Stimulated activated CD4-positive, alpha-beta T cell treated with anti-CD3 and anti-CD28 coated beads, TNF-alpha, amount 100 ng/mL, for 24 hours (primary cell): ENCODE data around the gene NEK5.

Source experiments
- DNase-seq, 3 experiments: peaks; one replicate each; pipeline ENCODE4 v3.0.0-alpha.2; 2020; ENCODE audit warnings: low read depth in 3 of 3

NEK5 gene

DNA sequence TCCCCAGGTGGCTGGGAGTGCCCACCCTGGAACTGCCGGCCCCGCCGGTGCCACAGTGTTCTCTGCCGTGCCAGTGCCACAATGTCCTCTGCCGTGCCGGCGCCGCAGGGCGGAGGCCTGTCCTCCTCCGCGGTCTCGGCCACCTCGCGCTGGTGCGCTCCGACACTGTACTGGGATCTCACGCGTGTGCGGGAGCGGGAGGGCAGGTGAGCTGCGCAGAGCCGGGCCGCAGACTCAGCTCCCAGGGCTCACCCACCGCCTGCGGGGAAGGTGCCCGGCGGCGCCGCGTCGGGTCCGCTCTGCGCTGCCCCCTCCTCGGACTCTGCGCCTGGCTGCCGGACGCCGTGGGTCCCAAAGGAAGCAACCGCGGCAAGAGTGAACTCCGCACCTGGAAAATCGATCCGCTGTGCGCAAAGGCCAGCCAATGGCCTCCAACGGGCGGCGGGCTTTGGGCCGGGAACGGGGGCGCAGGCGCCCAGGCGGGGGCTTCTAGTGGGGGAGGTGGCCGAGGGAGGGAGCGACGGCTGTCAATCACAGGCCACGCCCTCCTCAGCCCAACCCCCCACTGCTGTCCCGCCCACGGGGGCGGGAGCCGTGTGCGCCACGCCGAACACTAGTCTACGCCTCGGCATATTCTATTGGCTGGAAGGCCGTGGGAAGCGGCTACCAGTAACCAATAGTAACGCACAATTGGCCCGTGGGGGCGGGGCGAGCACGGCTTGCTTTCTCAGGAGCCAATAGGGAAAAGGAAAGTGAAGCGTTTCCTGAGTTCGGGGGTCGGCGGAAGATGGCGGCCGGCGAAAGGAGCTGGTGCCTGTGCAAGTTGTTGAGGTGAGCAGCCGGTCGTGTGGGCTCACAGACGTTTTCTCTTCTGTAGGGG is 117.0 kb downstream of the NEK5 start, which contains the start of gene ALG11:
Gene ALG11, plus strand, starts transcription at position 767 of the 880 bp plus-strand sequence. Its CDS starts 21 bp downstream, at position 788.
- peak; percentile 99 to 100 (median 100) for DNase-seq

DNA sequence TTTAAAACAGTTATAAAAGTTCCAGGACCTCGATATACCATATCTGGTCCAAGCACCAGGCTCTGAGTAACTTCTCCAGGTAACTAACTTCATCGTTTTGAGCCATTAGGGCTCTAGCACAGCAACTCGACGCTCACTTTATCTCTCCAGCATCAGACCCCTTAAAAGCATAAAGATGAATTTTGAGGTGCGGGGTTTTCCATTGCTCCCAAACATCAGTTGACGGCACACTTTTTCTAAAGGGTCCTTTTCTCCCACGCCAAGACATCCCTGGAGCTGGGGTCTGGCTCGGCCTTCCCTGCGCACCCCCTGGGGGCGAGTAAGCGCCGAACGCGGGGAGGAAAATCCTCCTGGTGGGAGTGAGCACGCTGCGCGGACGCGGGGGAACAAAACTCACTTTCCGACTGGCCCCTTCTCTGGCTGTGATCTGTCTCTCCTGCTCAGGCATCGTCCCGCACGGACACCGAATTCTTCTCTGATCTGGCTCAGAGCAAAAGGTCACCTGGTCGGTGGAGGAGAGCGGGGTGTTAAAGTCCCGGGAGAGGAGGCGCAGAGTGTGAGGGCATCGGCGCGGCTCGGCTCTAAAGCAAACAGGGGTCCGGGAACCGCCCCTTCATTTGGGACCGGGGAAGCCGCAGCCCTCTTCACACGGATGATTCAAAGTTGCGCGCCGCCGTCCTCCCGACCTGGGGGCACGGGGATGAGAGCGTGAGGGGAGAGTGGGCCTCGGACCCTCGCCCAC is 117.8 kb downstream of the NEK5 start, which contains the start of gene ATP7B:
Gene ATP7B, minus strand, starts transcription at position 561 of the 742 bp plus-strand sequence. Its CDS starts 113 bp downstream, at position 448.
- peak in 2 of 3 experiments; percentile 7 to 17 for DNase-seq

- DNase-seq = no peak
Measured at GRCh38 chr13:52009946-52010345, 118.9 kb downstream of the NEK5 start.

DNA sequence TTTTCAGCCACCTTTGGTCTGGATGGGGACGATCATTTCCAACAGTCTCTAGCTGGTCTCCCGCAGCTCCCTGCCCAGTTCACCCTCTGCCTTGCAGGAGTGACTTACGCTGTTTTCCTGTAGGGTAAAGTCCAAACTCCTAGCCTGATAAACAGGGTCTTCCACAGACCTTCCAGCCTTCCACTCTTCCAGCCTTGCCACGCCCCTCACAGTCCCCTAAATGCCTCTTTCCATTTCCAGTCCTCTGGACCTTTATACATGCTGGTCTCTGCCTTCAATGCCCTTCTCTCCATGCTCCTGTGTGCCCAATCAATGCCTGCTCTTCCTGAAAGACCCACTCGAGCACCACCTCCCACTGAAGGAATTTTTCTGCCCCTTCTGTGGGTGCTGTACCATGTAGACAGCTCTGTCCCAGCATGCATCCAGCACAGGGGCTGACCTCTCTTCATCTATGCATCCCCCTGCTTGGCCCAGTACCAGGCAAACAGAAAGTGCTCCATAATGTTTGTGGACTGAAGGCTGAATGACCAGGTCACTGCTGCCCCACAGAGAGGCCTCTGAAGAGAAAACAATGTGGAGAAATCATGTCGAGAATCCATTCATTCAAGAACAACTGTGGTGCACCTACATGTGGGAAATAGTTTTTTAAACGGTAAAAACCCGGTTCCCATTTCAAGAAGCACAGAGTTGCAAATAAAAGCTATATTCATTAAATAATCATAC is 122.2 kb downstream of the NEK5 start:
- DNase-seq = no peak

DNA sequence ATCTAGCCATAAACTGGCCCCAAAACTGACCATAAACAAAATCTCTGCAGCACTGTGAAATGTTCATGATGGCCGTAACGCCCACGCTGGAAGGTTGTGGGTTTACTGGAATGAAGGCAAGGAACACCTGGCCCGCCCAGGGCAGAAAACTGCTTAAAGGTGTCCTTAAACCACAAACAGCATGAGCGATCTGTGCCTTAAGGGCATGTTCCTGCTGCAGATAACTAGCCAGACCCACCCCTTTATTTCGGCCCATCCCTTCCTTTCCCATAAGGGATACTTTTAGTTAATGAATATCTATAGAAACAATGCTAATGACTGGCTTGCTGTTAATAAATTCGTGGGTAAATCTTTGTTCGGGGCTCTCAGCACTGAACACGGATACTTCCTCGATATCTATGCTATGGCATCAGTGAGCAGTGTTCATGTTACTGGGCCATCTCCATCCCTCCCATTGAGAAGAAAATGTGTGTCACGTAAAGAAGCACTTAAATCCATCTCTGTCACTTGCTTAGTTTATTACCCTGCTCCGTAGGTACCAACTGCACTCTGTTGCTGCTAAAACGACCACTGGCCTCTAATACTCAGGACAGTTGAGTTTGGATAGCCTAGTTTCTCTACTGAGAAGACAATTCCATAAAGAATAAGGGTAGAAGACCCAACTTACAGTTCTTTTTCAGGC is 122.9 kb downstream of the NEK5 start:
- DNase-seq = no peak

DNA sequence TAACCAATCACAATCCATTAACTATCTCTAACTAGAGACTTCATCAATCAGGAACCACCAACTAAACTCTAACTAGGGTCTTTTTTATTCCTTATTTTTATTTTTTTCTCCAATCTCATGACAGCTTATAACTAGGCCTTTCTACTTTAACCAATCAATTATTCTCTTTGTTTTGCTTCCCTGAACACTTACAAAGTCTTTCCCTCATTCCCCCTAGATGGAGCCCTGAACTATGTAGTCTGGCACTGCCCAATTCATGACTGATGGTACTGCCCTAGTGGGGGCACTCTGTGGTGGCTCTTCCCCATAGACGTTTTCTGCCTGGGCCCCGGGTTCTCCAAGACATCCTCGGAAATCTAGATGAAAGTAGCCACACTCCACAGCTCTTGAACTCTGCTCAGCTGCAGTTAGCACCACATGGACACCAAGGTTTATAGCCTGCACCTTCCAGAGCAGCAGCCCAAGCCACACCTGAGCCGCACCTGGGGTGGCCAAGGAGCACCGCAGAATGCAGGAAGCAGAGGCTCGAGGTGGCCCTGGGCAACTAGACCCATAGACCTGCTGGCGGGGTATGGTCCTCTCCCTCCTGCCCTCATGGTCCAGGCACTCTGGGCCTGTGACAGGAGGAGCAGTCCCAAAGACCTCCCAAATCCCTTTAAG is 124.2 kb downstream of the NEK5 start:
- no peak for DNase-seq

DNA sequence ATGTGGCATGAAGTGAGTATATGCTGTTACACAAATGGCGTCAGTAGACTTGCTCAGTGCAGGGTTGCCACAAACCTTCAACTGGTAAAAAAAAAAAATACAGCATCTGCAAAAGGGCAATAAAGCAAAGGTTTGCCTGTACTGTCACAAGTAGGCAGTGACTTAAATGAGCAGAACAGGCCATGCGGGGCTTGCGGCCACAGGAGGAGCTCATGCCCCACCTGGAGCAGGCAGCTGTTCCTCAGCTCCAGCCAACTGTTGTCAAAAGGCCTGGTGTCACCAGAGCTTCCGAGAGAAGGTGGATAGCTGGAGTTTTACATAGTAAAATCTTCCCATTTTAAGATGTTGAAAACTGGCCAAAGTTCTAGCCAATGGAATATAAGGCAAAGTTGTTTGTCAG is 125.3 kb downstream of the NEK5 start:
- no peak for DNase-seq

GRCh38 chr13:52002361-52002760 is 126.5 kb downstream of the NEK5 start:
- no peak for DNase-seq

GRCh38 chr13:52001120-52001731 is 127.6 kb downstream of the NEK5 start:
- DNase-seq = no peak

DNA sequence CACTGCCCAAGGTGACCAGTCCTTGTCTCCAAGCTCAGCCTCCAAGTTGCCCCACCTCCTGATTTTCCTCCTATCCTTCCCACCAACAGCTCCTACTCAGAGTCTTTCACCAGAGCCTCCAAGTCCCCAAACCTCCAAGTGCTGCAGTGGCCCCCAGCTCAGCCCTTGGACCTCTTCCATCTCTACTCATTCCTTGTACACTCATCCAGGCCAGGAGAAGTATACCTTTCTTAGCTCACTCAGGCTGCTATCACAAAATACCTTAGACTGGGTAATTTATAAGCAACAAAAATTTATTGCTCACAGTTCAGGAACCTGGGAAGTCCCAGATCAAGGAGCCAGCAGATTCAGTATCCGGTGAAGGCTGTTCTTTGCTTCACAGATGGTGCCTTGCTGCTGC is 129.0 kb downstream of the NEK5 start:
- DNase-seq = no peak

DNA sequence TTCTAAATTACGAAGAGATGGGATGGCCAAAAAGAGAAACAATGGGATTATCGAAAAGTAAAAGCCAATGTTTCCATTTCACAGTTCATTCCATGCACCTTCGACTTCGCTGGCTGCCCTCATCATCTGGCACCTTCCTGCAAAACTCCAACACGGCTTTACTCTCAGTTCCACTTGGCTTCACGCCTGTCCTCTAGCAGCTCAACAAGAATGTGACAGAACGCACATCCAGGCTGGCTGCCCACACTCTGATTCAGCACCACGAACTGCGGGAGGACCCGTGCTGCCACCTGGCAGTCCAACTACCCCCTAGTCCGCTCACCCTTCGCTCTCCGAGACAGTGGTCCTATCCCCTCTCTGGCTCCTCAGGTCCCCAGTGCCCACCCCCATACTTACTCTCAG is 129.4 kb downstream of the NEK5 start:
- DNase-seq = no peak

- no peak for DNase-seq
Measured at GRCh38 chr13:51998723-51999509, 130.0 kb downstream of the NEK5 start.

GRCh38 chr13:51997641-51998330 is 131.1 kb downstream of the NEK5 start:
- no peak for DNase-seq

DNA sequence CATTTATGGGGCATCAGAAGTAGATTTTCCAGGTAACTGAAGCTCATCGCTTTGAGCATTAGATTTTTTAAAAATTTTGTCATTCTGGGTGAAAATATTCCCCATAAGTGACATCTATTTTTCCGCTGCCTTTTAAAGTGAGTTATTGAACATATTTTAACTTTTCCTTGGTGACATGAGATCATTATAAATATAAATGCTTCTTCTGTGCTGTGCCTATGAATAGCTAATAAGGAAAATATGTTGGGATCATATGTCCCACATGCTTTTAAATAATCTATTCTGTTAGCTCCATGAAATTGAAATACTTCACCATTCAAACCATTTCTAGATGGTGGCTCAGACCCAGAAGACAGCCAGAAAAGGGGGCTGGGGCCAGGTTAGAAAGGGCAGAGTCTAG is 131.7 kb downstream of the NEK5 start:
- no peak for DNase-seq

- DNase-seq = no peak
Measured at GRCh38 chr13:51996641-51997040, 132.2 kb downstream of the NEK5 start.

DNA sequence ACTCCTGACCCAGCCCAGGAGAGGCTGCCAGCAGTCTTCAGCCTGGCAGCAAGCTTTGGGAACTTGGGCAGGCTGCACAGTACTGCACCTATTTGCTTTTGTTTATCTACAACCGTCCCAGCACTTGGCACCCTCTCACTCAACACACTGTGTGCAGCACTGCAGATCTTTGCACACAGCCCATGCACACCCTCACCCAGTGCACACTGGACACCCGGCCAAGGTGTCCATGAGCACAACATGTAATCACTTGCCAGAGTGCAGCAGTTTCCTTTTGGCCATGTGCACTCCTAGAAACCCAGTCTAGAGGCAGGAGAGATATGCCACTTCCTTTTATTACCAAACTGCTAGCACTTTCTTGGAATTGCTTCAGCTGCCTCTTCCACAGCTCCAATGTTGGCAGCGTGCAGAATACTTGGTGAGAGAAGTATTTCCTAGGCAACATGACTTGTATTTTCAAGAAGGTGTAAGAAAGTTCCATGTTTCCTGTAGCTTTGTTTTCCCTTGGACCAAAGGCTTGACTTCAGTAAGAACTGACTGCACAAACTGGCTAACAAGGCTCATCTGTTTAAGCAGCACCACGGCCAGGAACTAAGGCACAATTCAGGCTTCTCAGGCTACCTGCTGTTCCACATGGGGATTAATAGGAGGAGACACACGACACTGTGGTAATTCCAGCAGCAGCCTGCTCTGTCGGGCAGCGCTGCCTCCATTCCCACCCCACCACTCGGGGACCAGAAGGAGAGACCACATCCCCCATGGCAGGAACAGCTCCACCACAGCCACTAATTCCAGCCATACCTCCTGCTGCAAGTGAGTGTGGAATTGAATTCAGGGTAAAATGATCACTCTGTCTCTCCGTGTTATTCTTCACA is 133.0 kb downstream of the NEK5 start:
- no peak for DNase-seq

GRCh38 chr13:51993713-51994112 is 135.2 kb downstream of the NEK5 start:
- DNase-seq = no peak

GRCh38 chr13:51988988-51989618 is 139.8 kb downstream of the NEK5 start:
- no peak for DNase-seq
